Measurements from ENCODE around the gene TM4SF5.

The TM4SF5 gene

GRCh38 chr17:4785311-4786105 is 13.8 kb downstream of the TM4SF5 start:
- no peak for DNase-seq (ENCODE audit: extremely low read depth, low read depth)

GRCh38 chr17:4786106-4786511 is 14.4 kb downstream of the TM4SF5 start, which contains the start of gene VMO1:
TSS of gene VMO1 (minus strand) at chr17:4786364. CDS start at chr17:4786352, 12 bp downstream.
- no peak for DNase-seq (ENCODE audit: extremely low read depth, low read depth)
- no peak for TF ChIP-seq CTCF (IDR thresholded peaks at IDR 0.05; ENCODE audit: low read depth, low read length)

More at GRCh38 chr17:4785311-4786105, 13.8 kb downstream of the TM4SF5 start:
- TF ChIP-seq CTCF (IDR thresholded peaks at IDR 0.05; ENCODE audit: low read depth, low read length), result no peak

GRCh38 chr17:4786516-4786915 is 14.8 kb downstream of the TM4SF5 start:
- no peak for TF ChIP-seq CTCF (IDR thresholded peaks at IDR 0.05; ENCODE audit: low read depth, low read length)
- no peak for DNase-seq (ENCODE audit: extremely low read depth, low read depth)

- TF ChIP-seq CTCF (IDR thresholded peaks at IDR 0.05; ENCODE audit: low read depth, low read length), result no peak
- no peak for DNase-seq (ENCODE audit: extremely low read depth, low read depth)
Measured at GRCh38 chr17:4788159-4788806, 16.6 kb downstream of the TM4SF5 start.

GRCh38 chr17:4788807-4789700 is 17.4 kb downstream of the TM4SF5 start, which contains the start of gene GLTPD2:
TSS of gene GLTPD2 (plus strand) at chr17:4788964. CDS start at chr17:4789012, 48 bp downstream.
- DNase-seq (ENCODE audit: extremely low read depth, low read depth), result no peak

GRCh38 chr17:4789701-4789950 is 17.9 kb downstream of the TM4SF5 start:
- no peak for DNase-seq (ENCODE audit: extremely low read depth, low read depth)
- no peak for TF ChIP-seq CTCF (IDR thresholded peaks at IDR 0.05; ENCODE audit: low read depth, low read length)

More at GRCh38 chr17:4788807-4789700, 17.4 kb downstream of the TM4SF5 start, which contains the start of gene GLTPD2:
- no peak for TF ChIP-seq CTCF (IDR thresholded peaks at IDR 0.05; ENCODE audit: low read depth, low read length)
